Stimulated activated CD4-positive, alpha-beta T cell treated with anti-CD3 and anti-CD28 coated beads, TNF-alpha, amount 100 ng/mL, for 4 hours (primary cell): ENCODE data around the gene ASPHD1.

ENCODE experiments used
- DNase-seq, 3 experiments: peaks; one replicate each; pipeline ENCODE4 v3.0.0-alpha.2; 2020; ENCODE audit warnings: low read depth in 3 of 3

The ASPHD1 gene

DNA sequence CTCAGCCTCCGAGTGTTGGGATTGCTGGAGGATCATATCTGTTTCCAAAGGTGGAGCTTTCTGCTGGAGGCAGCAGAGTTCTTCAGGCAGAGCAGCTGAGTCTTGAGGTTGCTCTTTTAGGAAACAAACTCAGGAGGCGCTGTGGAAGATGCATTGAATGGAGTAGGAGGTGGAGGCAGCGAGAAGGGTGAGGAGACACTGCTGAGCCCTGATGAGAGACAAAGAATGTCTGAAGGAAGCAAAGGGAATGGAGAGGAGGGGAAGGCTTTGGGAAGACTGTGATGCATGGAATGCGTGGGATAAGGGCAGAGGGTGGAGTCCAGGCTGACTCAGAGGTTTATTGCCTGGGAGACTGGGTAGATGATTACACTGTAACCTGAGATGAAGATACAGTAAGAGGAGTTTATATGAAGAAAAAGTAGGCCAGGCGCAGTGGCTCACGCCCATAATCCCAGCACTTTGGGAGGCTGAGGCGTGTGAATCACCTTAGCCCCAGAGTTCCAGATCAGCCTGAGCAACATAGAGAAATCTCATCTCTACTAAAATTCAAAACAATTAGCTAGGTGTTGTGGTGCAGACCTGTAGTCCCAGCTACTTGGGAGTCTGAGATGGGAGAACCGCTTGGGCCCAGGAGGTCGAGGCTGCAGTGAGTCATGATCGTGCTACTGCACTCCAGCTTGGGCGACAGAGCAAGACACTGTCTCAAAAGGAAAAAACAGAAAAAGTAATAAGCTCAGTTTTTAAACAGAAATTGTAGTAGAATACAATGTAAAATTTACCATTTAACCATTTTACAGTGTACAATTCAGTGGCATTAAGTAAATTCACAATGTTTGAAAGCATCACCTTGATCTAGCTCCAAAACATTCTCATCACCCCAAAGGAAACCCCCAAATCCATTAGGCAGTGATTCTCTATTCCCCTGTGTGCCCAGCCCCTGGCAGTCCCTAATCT lies 43.8 kb downstream of the ASPHD1 start:
- no peak for DNase-seq

DNA sequence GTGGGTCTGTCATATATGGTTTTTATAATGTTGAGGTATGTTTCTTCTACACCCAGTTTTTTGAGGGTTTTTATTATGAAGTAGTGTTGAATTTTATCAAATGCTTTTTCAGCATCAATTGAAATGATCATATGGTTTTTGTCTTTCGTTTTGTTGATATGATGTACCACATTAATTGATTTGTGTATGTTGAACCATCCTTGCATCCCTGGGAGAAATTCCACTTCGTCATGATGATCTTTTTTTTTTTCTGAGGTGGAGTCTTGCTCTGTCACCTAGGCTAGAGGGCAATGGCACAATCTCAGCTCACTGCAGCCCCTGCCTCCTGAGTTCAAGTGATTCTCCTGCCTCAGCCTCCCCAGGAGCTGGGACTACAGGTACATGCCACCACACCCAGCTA lies 47.6 kb downstream of the ASPHD1 start:
- DNase-seq, result no peak

DNA sequence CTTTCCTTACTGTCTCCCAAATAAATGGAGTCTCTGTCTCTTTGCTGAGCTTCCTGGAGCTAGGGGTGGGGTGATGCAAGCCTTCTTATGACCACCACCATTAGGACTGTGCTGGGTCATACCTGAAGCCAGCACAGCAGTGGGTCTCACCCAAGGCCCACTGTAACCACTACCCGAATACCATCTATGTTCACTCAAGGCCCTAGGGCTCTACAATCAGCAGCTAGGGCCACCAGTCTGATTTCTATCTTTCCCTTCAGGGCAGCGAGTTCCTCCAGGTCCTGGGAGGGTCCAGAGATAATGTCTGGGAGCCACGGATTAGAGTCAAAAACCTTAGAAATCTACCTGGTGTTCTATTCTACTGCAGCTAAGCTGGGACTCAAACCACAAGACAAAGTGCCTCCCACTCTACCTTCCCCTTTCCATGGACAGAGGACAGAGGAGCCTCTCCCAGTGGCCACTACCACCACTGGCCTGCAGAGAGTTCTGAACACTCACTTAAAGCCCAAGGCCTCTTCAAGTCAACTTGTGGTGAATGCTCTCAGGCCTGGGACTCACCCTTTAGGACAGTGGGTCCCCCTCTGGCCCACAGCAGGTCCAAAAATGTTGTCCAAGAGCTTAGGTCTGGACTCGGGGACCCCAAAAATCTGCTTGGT lies 50.6 kb downstream of the ASPHD1 start:
- no peak for DNase-seq

DNA sequence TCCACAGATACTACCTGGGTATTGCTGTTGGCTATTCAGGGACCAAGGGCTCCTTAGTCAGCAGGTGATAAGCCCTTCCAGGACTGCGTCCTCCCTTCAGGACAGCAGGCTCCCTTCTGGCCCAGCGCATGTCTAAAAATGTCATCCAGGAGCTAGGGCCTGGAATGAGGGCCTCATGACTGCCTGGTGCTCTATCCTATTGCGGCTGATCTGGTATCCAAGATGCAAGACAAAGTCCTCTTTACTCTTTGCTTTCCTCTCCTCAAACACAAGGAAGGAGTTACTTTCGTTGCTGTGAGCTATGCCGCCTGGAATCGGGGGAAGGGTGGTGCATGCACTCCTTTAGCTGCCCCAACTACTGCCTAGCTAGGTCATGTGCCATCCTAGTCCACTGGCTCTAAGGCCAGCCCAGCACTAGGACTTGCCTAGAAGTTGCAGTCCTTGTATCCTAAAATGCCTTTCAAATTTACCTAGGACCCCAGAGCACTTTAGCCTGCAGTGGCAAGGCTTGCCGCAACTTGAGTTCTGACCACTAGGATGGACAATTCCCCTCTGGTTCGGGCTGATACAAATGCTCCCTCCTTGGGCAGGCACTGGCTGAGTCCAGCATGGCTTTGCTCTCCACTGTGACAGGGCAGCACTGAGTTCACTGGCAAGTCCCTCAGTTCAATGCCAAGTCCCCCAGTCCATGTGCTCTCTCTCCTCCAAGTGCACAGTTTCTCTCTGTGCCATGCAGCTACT lies 51.5 kb downstream of the ASPHD1 start:
- no peak for DNase-seq
